Fibroblast of lung (primary cell): ENCODE data around the gene PER1. TPM values are rescaled to one million over a fixed set of nuclear protein-coding genes. Genes with fewer than 3 reads are reported as not detected.

Source experiments
- DNase-seq, 2 donors: peaks; one replicate each; pipeline versions ENCODE4 v3.0.0 to v3.0.0-alpha.2; 2010; ENCODE audit warnings: low read depth in 2 of 2
- H2AFZ ChIP-seq: 2 replicates; pipeline ENCODE4 v1.5.1; 2012; ENCODE audit warnings: low read length, control low read depth, inconsistent platforms
- H3K27ac ChIP-seq: 2 replicates; pipeline ENCODE4 v1.5.1; 2011; ENCODE audit warnings: low read length, control low read depth; ENCODE audit not compliant: insufficient read depth
- H3K27me3 ChIP-seq: 2 replicates; pipeline ENCODE4 v1.5.1; 2011; ENCODE audit warnings: mild to moderate bottlenecking, low read length; ENCODE audit not compliant: control insufficient read depth, insufficient read depth
- H3K36me3 ChIP-seq: 2 replicates; pipeline ENCODE4 v1.5.1; 2011; ENCODE audit warnings: low read length; ENCODE audit not compliant: control insufficient read depth, insufficient read depth
- H3K4me1 ChIP-seq: 2 replicates; pipeline ENCODE4 v1.5.1; 2011; ENCODE audit warnings: low read length; ENCODE audit not compliant: control insufficient read depth, insufficient read depth; ENCODE audit errors: extremely low read depth
- H3K4me2 ChIP-seq: 2 replicates; pipeline ENCODE4 v1.5.1; 2011; ENCODE audit warnings: low read length, control low read depth; ENCODE audit not compliant: insufficient read depth; ENCODE audit errors: extremely low read depth
- H3K4me3 ChIP-seq, 4 experiments: fragments of 200-600 bp in 1 of 4; sonication (generic) in 1 of 4; replicated peaks in 1 of 4; 2 replicates each; pipeline ENCODE4 v1.5.1; 2011 to 2016; ENCODE audit warnings: low read length in 4 of 4, low read depth in 3 of 4, mild to moderate bottlenecking in 3 of 4, control low read depth in 2 of 4, inconsistent platforms in 1 of 4, mixed read lengths in 1 of 4; ENCODE audit not compliant: insufficient read depth in 1 of 4; ENCODE audit errors: control extremely low read depth in 1 of 4
- H3K79me2 ChIP-seq: 2 replicates; pipeline ENCODE4 v1.5.1; 2012; ENCODE audit warnings: mild to moderate bottlenecking, low read length, inconsistent platforms; ENCODE audit not compliant: control insufficient read depth, insufficient read depth
- H3K9ac ChIP-seq: 2 replicates; pipeline ENCODE4 v1.5.1; 2011; ENCODE audit warnings: mild to moderate bottlenecking, low read length, control low read depth; ENCODE audit not compliant: insufficient read depth
- H3K9me3 ChIP-seq: 2 replicates; pipeline ENCODE4 v1.5.1; 2012; ENCODE audit warnings: low read depth, low read length; ENCODE audit not compliant: control insufficient read depth, insufficient read depth
- H4K20me1 ChIP-seq: 2 replicates; pipeline ENCODE4 v1.5.1; 2011; ENCODE audit warnings: low read length; ENCODE audit not compliant: control insufficient read depth, insufficient read depth; ENCODE audit errors: extremely low read depth
- CTCF ChIP-seq, 2 donors: IDR thresholded peaks in 1 of 2; conservative IDR thresholded peaks in 1 of 2; 1 replicate in 1 of 2; 2 replicates in 1 of 2; pipeline ENCODE4 v1.5.1; 2011 to 2012; ENCODE audit warnings: low read length in 2 of 2, control low read depth in 1 of 2, inconsistent platforms in 1 of 2, low read depth in 1 of 2, mild to moderate bottlenecking in 1 of 2
- EZH2 ChIP-seq: IDR thresholded peaks from 2 replicates; pipeline ENCODE4 v1.5.1; 2012; ENCODE audit warnings: low read length, control low read depth, mild to moderate bottlenecking; ENCODE audit errors: missing control alignments
- polyA plus RNA-seq, 2 donors: library from polyadenylated mRNA; depleted of rRNA in 1 of 2; stranded (reverse) in 1 of 2; unstranded in 1 of 2; fragments of >200 nt; gene quantifications; 2 replicates each; pipeline ENCODE4 v1.2.1, GENCODE V29; 2011 to 2012; ENCODE audit warnings: missing spikeins in 1 of 2
- total RNA-seq: library from RNA; depleted of rRNA; stranded (reverse); fragments of >200 nt; gene quantifications from 2 replicates; pipeline ENCODE4 v1.2.1, GENCODE V29; 2014

The PER1 gene
- total and polyA plus RNA-seq, 2 donors (not counting 1 experiment from before 2014, with no cell fraction given), result 2.5 to 6.9 TPM

GRCh38 chr17:8154608-8155155 is 2.5 kb upstream of the PER1 start:
- DNase-seq, result peak in 1 of 2 donors; percentile 66
- H3K9me3 ChIP-seq, result no peaks in the 10 kb centered on the region
- H3K27ac ChIP-seq, result peak overlapping the region; percentile 88
- peaks cover 2% of the 10 kb centered on the region for H3K79me2 ChIP-seq
- H3K27me3 ChIP-seq, result no peaks in the 10 kb centered on the region
- H2AFZ ChIP-seq, result no peak overlapping the region
- H3K4me2 ChIP-seq, result peak overlapping the region; percentile 93
- peak overlapping the region; percentile 45 for H3K9ac ChIP-seq
- H3K36me3 ChIP-seq, result peaks cover 8% of the 10 kb centered on the region
- peaks cover 29% of the 10 kb centered on the region for H3K4me1 ChIP-seq
- no peak for TF ChIP-seq EZH2
- no peak for TF ChIP-seq CTCF (conservative IDR thresholded peaks at IDR 0.05 in 1 of 2, IDR thresholded peaks at IDR 0.05 in 1 of 2; ENCODE audit: low read depth in 1 of 2, low read length in 2 of 2)
- H3K4me3 ChIP-seq, result peak overlapping the region in 3 of 4 experiments; percentile 2 to 88 (median 77)
- no peaks in the 10 kb centered on the region for H4K20me1 ChIP-seq

GRCh38 chr17:8153957-8154607 is 1.9 kb upstream of the PER1 start:
- no peaks in the 10 kb centered on the region for H4K20me1 ChIP-seq
- H3K4me3 ChIP-seq, result peak overlapping the region in 2 of 4 experiments; percentile 77 to 88
- no peak for TF ChIP-seq EZH2
- TF ChIP-seq CTCF (conservative IDR thresholded peaks at IDR 0.05 in 1 of 2, IDR thresholded peaks at IDR 0.05 in 1 of 2; ENCODE audit: low read depth in 1 of 2, low read length in 2 of 2), result no peak
- H3K36me3 ChIP-seq, result peaks cover 9% of the 10 kb centered on the region
- H3K27ac ChIP-seq, result peak overlapping the region; percentile 88
- peak overlapping the region; percentile 39 for H3K9ac ChIP-seq
- peaks cover 29% of the 10 kb centered on the region for H3K4me1 ChIP-seq
- H3K4me2 ChIP-seq, result no peak overlapping the region
- no peaks in the 10 kb centered on the region for H3K9me3 ChIP-seq
- H3K79me2 ChIP-seq, result peaks cover 2% of the 10 kb centered on the region
- peak; percentile 98 to 100 for DNase-seq
- H2AFZ ChIP-seq, result no peak overlapping the region
- H3K27me3 ChIP-seq, result no peaks in the 10 kb centered on the region

DNA sequence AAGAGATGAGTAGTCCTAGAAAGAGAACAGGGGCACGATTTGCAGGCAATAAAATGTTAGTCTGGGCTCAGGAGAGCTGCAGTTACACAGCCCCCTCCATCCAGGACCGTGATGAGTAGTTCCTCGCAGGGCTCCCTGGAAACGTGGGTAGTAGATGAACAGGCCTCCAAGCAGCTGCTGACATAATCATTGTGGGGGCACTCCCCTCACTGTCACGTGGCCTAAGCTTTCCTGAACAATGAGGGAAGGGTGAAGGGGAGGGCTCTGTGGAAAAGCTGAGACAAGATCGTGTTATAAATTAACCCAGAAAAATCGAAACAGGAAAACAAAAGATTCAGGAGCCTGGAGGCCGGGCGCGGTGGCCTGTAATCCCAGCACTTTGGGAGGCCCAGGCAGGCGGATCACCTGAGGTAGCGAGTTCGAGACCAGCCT is 1.3 kb upstream of the PER1 start:
- DNase-seq, result peak; percentile 98
- Histone ChIP-seq H3K4me2 (no peak overlapping the region), H2AFZ (no peak overlapping the region), H4K20me1 (no peaks in the 10 kb centered on the region), H3K9me3 (no peaks in the 10 kb centered on the region), H3K4me3 (peak overlapping the region in 2 of 4 experiments; percentile 42 to 47), H3K9ac (peak overlapping the region; percentile 39), H3K27me3 (no peaks in the 10 kb centered on the region), H3K36me3 (peaks cover 9% of the 10 kb centered on the region), H3K4me1 (peaks cover 29% of the 10 kb centered on the region), H3K79me2 (peaks cover 2% of the 10 kb centered on the region), H3K27ac (peak overlapping the region; percentile 88)
- TF ChIP-seq CTCF (conservative IDR thresholded peaks at IDR 0.05 in 1 of 2, IDR thresholded peaks at IDR 0.05 in 1 of 2; ENCODE audit: low read depth in 1 of 2, low read length in 2 of 2) (no peak), EZH2 (no peak)
